ENCODE results near the gene C21orf58. TPM values are rescaled to one million over a fixed set of nuclear protein-coding genes. Genes with fewer than 3 reads are reported as not detected.

The C21orf58 gene
- total RNA-seq, 1 donor from 2014 or later, result 36.6 TPM

DNA sequence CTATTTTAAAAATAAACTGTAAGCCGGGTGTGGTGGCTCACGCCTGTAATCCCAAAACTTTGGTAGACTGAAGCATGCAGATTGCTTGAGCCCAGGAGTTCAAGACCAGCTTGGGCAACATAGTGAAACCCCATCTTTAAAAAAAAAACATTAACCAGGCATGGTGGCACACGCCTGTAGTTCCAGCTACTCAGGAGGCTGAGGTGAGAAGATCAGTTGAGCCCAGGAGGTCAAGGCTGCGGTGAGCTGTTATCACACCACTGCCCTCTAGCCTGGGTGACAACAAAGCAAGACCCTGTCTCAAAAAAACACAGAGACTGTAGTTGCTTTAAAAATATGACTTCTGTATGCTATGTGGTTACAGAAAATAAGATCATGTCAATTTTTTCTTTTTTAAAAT lies 70.8 kb downstream of the C21orf58 start:
- H3K4me3 Mint-ChIP-seq, result no peak overlapping the region
- no peaks in the 10 kb centered on the region for H3K4me1 Mint-ChIP-seq (ENCODE audit: unreplicated experiment)
- TF ChIP-seq, protein P1, sequence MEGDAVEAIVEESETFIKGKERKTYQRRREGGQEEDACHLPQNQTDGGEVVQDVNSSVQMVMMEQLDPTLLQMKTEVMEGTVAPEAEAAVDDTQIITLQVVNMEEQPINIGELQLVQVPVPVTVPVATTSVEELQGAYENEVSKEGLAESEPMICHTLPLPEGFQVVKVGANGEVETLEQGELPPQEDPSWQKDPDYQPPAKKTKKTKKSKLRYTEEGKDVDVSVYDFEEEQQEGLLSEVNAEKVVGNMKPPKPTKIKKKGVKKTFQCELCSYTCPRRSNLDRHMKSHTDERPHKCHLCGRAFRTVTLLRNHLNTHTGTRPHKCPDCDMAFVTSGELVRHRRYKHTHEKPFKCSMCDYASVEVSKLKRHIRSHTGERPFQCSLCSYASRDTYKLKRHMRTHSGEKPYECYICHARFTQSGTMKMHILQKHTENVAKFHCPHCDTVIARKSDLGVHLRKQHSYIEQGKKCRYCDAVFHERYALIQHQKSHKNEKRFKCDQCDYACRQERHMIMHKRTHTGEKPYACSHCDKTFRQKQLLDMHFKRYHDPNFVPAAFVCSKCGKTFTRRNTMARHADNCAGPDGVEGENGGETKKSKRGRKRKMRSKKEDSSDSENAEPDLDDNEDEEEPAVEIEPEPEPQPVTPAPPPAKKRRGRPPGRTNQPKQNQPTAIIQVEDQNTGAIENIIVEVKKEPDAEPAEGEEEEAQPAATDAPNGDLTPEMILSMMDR (conservative IDR thresholded peaks at IDR 0.05), result no peak
- H3K36me3 Mint-ChIP-seq, result peaks cover 30% of the 10 kb centered on the region
- no peaks in the 10 kb centered on the region for H3K27me3 Mint-ChIP-seq
- DNase-seq (ENCODE audit: extremely low spot score, unreplicated experiment), result no peak
- H3K27ac Mint-ChIP-seq, result no peak overlapping the region
- no peaks in the 10 kb centered on the region for H3K9me3 Mint-ChIP-seq

Other genes with a start within 250 kb of the C21orf58 start
- gene COL6A2, start 225.8 kb downstream of the C21orf58 start, total RNA-seq (ENCODE audit: low replicate concordance), result 23.8 and 114 TPM in 2 replicates
- gene FTCD, start 168.3 kb downstream of the C21orf58 start, total RNA-seq (ENCODE audit: low replicate concordance), result 26.9 and 45.0 TPM in 2 replicates
- gene SPATC1L, start 139.4 kb downstream of the C21orf58 start, total RNA-seq (ENCODE audit: low replicate concordance), result 18.5 and 24.7 TPM in 2 replicates
- 60.7 and 70.2 TPM in 2 replicates for gene LSS, start 95.1 kb downstream of the C21orf58 start, total RNA-seq (ENCODE audit: low replicate concordance)
- 89.9 and 120 TPM in 2 replicates for gene MCM3AP, start 38.3 kb downstream of the C21orf58 start, total RNA-seq (ENCODE audit: low replicate concordance)
- gene YBEY, start 37.5 kb downstream of the C21orf58 start, total RNA-seq (ENCODE audit: low replicate concordance), result 17.9 and 20.0 TPM in 2 replicates
- 30.8 and 50.3 TPM in 2 replicates for gene PCNT, start 286 bp upstream of the C21orf58 start, total RNA-seq (ENCODE audit: low replicate concordance)
- gene DIP2A, start 135.0 kb upstream of the C21orf58 start, total RNA-seq (ENCODE audit: low replicate concordance), result 37.9 and 49.4 TPM in 2 replicates